HepG2 (cell line): ENCODE results near the gene CDX1. TPM values are rescaled to one million over a fixed set of nuclear protein-coding genes. Genes with fewer than 3 reads are reported as not detected.

Experiments
- BRD4 ChIP-seq: sonication (generic); formaldehyde crosslinking; IDR thresholded peaks from 2 replicates; pipeline ENCODE4 v1.4.0; 2020; ENCODE audit warnings: missing genetic modification reagents
- HOXA9 ChIP-seq: sonication (generic); formaldehyde crosslinking; IDR thresholded peaks from 2 replicates; pipeline ENCODE4 v1.8.1; 2022; ENCODE audit warnings: missing genetic modification reagents, mild to moderate bottlenecking, moderate library complexity, borderline replicate concordance
- KAT8 ChIP-seq: IDR thresholded peaks from 2 replicates; pipeline ENCODE4 v1.6.1; 2016; ENCODE audit warnings: missing genetic modification reagents, missing compliant biosample characterization
- KDM3A ChIP-seq: IDR thresholded peaks from 2 replicates; pipeline ENCODE4 v1.6.1; 2018; ENCODE audit warnings: low read depth, missing compliant biosample characterization
- NCOA5 ChIP-seq: sonication (generic); formaldehyde crosslinking; IDR thresholded peaks from 2 replicates; pipeline ENCODE4 v1.4.0; 2020; ENCODE audit warnings: missing genetic modification reagents
- NR2F1 ChIP-seq, 2 experiments: fragments of 450-650 bp in 1 of 2; formaldehyde crosslinking in 1 of 2; IDR thresholded peaks; 2 replicates each; pipeline versions ENCODE4 v1.5.0 to v1.6.1; 2016 to 2020; ENCODE audit warnings: mild to moderate bottlenecking in 1 of 2, missing compliant biosample characterization in 1 of 2, missing genetic modification reagents in 1 of 2, moderate library complexity in 1 of 2
- PCBP1 ChIP-seq: fragments of 200-400 bp; formaldehyde crosslinking; IDR thresholded peaks from 2 replicates; pipeline ENCODE4 v1.6.1; 2017; ENCODE audit warnings: mild to moderate bottlenecking, low read depth, low read length, borderline replicate concordance
- POLR2A ChIP-seq, 2 experiments: IDR thresholded peaks; 2 replicates each; pipeline ENCODE4 v1.6.1; 2011; ENCODE audit warnings: low read depth in 2 of 2, low read length in 2 of 2, mild to moderate bottlenecking in 1 of 2, moderate library complexity in 1 of 2; ENCODE audit not compliant: insufficient read depth in 1 of 2
- PPARG ChIP-seq: conservative IDR thresholded peaks from 2 replicates; pipeline ENCODE4 v1.6.1; 2016; ENCODE audit warnings: missing biosample characterization, missing genetic modification reagents
- SAP130 ChIP-seq: IDR thresholded peaks from 2 replicates; pipeline ENCODE4 v1.6.1; 2016; ENCODE audit warnings: low read depth
- SETDB1 ChIP-seq: sonication (generic); formaldehyde crosslinking; IDR thresholded peaks from 2 replicates; pipeline ENCODE4 v1.5.1; 2020; ENCODE audit warnings: missing genetic modification reagents, mild to moderate bottlenecking, borderline replicate concordance
- TAF1 ChIP-seq: sonication (generic); formaldehyde crosslinking; IDR thresholded peaks from 2 replicates; pipeline ENCODE4 v1.4.0; 2020; ENCODE audit warnings: missing genetic modification reagents
- ZKSCAN8 ChIP-seq: IDR thresholded peaks from 2 replicates; pipeline ENCODE4 v1.6.1; 2016; ENCODE audit warnings: borderline replicate concordance, missing genetic modification reagents, missing compliant biosample characterization
- ZNF124 ChIP-seq: sonication (generic); formaldehyde crosslinking; IDR thresholded peaks from 2 replicates; pipeline ENCODE4 v1.4.0; 2020; ENCODE audit warnings: missing genetic modification reagents
- ZNF274 ChIP-seq: sonication (generic); formaldehyde crosslinking; IDR thresholded peaks from 2 replicates; pipeline ENCODE4 v1.5.1; 2020; ENCODE audit warnings: mild to moderate bottlenecking, missing genetic modification reagents
- ZNF3 ChIP-seq: IDR thresholded peaks from 2 replicates; pipeline ENCODE4 v1.7.0; 2017; ENCODE audit warnings: inconsistent platforms
- ZNF549 ChIP-seq: sonication (generic); formaldehyde crosslinking; IDR thresholded peaks from 2 replicates; pipeline ENCODE4 v1.5.0; 2020; ENCODE audit warnings: missing genetic modification reagents
- ZNF782 ChIP-seq: sonication (generic); formaldehyde crosslinking; IDR thresholded peaks from 2 replicates; pipeline ENCODE4 v1.4.0; 2020; ENCODE audit warnings: missing genetic modification reagents, mild to moderate bottlenecking, borderline replicate concordance
- polyA plus RNA-seq, 8 experiments: library from polyadenylated mRNA; depleted of rRNA in 3 of 8; stranded (reverse) in 7 of 8; unstranded in 1 of 8; fragments of >200 nt; fragmentation: Illumina TruSeq in 4 of 8; extraction: Trizol in 4 of 8; gene quantifications; 2 replicates each; pipeline versions ENCODE4 v1.2.1 to v1.2.3, GENCODE V29; 2011 to 2016; ENCODE audit warnings: low read depth in 4 of 8, missing spikeins in 1 of 8, mixed read lengths in 1 of 8; ENCODE audit not compliant: insufficient read depth in 1 of 8
- total RNA-seq, 5 experiments: library from RNA; depleted of rRNA; stranded (reverse); fragments of >200 nt; fragmentation: Illumina TruSeq; extraction: Trizol; gene quantifications; 2 replicates each; pipeline ENCODE4 v1.2.3, GENCODE V29; 2016; ENCODE audit warnings: low read depth in 1 of 5
- TF ChIP-seq, protein P1 (sequence below), 2 experiments: sonication (generic) in 1 of 2; formaldehyde crosslinking in 1 of 2; IDR thresholded peaks; 2 replicates each; pipeline versions ENCODE4 v1.4.0 to v1.6.1; 2016 to 2020; ENCODE audit warnings: borderline replicate concordance in 1 of 2, low read depth in 1 of 2, mild to moderate bottlenecking in 1 of 2, missing genetic modification reagents in 1 of 2
- TF ChIP-seq, protein P2 (sequence below): sonication (generic); formaldehyde crosslinking; IDR thresholded peaks from 2 replicates; pipeline ENCODE4 v1.4.0; 2020; ENCODE audit warnings: missing genetic modification reagents
- TF ChIP-seq, protein P3 (sequence below): sonication (generic); formaldehyde crosslinking; IDR thresholded peaks from 2 replicates; pipeline ENCODE4 v1.4.0; 2020; ENCODE audit warnings: low read depth, mild to moderate bottlenecking, missing genetic modification reagents

Gene CDX1
- total and polyA plus RNA-seq, 2 of the 13 experiments (the other 11 are each of a cell fraction or from before 2014, with no cell fraction given), result not detected

DNA sequence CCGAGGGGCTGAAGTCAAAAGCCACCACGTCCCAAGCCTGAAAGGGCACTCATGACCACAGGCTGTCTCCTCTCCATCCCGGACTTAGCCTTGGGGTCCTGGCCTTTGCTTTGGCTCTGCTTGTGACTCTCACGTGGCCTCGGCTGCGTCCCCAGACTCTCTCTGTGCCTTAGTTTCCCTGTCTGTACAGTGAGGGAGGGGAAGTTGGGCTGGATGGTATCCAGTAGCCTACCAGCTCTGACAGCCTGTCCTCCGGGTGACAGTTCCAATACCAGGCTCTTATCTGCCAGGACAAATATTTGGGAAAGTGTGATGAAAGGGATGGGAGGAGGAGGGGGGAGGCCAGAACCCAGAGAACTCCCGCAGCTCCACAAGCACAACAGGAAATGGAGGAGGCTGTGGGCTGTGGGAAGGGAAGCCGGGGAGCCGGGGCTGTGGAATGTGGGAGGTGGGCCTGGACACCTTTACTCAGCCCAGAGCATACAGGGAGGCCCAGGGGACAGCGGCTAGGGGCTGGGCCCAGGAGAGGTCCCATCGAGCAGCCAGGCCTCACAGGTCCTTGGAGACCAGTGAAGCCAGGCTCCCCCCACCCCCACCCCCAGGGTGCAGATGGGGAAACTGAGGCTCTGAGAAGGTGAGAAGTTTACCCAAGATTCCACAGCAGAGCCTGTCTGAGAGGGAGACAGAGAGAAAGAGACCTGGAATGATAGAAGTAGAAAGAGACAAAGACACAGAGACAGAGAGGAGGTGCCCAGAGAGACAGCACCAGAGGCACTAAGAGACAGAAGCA lies 29.2 kb upstream of the CDX1 start (continued):
- TF ChIP-seq SETDB1 (no peak), ZNF124 (peak; percentile 38; the same call in 1 of the 2 replicates), HOXA9 (CRISPR knock-in tag) (no peak; the same call in 1 of the 2 replicates), SAP130 (CRISPR knock-in tag) (peak; percentile 88), BRD4 (peak; percentile 71; the same call in 1 of the 2 replicates), PPARG (CRISPR knock-in tag) (peak; percentile 73), ZNF274 (no peak), ZNF549 (CRISPR knock-in tag) (no peak), POLR2A (IDR thresholded peaks at IDR 0.05; ENCODE audit: insufficient read depth in 1 of 2, low read depth in 2 of 2, low read length in 2 of 2) (peak in 1 of 2 experiments; percentile 65; a peak in 2 of 4 replicates), ZNF3 (CRISPR knock-in tag) (no peak), ZNF782 (CRISPR knock-in tag) (no peak), TAF1 (CRISPR knock-in tag) (peak; percentile 80), PCBP1 (peak; percentile 85; the same call in 1 of the 2 replicates), KAT8 (CRISPR knock-in tag) (peak; percentile 86), NR2F1 (CRISPR knock-in tag; IDR thresholded peaks at IDR 0.05) (no peak), ZKSCAN8 (CRISPR knock-in tag) (peak; percentile 88; the same call in 1 of the 2 replicates), KDM3A (CRISPR knock-in tag) (peak; percentile 86), NCOA5 (CRISPR knock-in tag) (no peak)
- TF ChIP-seq, protein P1, sequence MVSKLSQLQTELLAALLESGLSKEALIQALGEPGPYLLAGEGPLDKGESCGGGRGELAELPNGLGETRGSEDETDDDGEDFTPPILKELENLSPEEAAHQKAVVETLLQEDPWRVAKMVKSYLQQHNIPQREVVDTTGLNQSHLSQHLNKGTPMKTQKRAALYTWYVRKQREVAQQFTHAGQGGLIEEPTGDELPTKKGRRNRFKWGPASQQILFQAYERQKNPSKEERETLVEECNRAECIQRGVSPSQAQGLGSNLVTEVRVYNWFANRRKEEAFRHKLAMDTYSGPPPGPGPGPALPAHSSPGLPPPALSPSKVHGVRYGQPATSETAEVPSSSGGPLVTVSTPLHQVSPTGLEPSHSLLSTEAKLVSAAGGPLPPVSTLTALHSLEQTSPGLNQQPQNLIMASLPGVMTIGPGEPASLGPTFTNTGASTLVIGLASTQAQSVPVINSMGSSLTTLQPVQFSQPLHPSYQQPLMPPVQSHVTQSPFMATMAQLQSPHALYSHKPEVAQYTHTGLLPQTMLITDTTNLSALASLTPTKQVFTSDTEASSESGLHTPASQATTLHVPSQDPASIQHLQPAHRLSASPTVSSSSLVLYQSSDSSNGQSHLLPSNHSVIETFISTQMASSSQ (IDR thresholded peaks at IDR 0.05; ENCODE audit: low read depth), result peak; percentile 57
- TF ChIP-seq, protein P1 (CRISPR knock-in tag; IDR thresholded peaks at IDR 0.05; ENCODE audit: borderline replicate concordance), result peak; percentile 88; the same call in 1 of the 2 replicates
- TF ChIP-seq, protein P2, sequence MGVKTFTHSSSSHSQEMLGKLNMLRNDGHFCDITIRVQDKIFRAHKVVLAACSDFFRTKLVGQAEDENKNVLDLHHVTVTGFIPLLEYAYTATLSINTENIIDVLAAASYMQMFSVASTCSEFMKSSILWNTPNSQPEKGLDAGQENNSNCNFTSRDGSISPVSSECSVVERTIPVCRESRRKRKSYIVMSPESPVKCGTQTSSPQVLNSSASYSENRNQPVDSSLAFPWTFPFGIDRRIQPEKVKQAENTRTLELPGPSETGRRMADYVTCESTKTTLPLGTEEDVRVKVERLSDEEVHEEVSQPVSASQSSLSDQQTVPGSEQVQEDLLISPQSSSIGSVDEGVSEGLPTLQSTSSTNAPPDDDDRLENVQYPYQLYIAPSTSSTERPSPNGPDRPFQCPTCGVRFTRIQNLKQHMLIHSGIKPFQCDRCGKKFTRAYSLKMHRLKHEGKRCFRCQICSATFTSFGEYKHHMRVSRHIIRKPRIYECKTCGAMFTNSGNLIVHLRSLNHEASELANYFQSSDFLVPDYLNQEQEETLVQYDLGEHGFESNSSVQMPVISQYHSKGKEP (CRISPR knock-in tag), result no peak
- TF ChIP-seq, protein P3, sequence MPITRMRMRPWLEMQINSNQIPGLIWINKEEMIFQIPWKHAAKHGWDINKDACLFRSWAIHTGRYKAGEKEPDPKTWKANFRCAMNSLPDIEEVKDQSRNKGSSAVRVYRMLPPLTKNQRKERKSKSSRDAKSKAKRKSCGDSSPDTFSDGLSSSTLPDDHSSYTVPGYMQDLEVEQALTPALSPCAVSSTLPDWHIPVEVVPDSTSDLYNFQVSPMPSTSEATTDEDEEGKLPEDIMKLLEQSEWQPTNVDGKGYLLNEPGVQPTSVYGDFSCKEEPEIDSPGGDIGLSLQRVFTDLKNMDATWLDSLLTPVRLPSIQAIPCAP (CRISPR knock-in tag), result no peak
